Measurements from ENCODE around the gene SSC5D. TPM values are rescaled to one million over a fixed set of nuclear protein-coding genes. Genes with fewer than 3 reads are reported as not detected.

SSC5D gene
- total and polyA plus RNA-seq, 2 experiments from 2014 or later, result 10.0 to 12.6 TPM

DNA sequence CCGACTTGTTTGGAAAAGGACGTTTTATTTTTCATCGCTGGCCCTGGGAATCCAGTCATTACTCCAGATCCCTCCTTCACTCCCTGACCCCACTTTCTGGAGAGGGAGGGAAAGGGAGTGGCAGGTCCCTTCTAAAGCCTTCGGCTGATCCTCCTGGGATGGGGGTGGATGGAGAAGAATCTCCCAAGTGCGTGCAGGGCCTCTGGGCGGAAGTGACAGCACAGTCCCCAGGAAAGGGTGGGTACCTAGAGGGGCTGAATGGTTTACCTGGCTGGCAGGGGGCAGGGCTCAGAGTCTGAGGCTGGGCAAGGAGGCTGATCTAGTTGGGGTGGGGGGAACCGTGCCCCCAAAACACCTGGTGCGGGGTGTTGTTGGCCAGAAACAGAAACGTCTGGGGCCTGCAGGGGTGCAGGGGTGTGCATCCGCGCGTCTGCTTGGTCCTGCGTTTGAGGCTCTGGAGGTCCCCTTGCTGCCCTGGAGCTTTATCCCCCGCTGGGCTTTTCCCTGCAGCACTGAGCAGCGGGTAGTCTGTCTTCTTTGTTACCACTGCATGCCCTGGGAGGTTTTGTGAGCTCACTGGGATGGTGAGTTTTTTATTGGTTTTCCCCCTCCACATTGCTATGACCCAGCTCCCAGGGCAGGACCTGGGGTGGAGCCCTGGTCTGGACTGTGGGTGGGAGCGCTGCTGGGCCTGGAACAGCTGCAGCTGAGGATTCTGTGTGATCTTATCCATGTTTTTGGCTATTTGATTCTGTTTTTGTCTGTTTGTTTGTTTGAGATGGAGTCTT, 14.8 kb upstream of the SSC5D start:
- Histone ChIP-seq H3K4me2 (ENCODE audit: unreplicated experiment) (no peak overlapping the region), H3K9me2 (ENCODE audit: insufficient read depth) (no peaks in the 10 kb centered on the region), H3K27me3 (replicated peaks; ENCODE audit: insufficient read depth) (no peaks in the 10 kb centered on the region), H3K4me3 (no peak overlapping the region), H3K79me2 (ENCODE audit: insufficient read depth) (peaks cover 12% of the 10 kb centered on the region), H3K9ac (no peak overlapping the region), H3K36me3 (ENCODE audit: low read depth) (no peaks in the 10 kb centered on the region), H2AFZ (no peak overlapping the region), H3K27ac (no peak overlapping the region), H3K4me1 (ENCODE audit: insufficient read depth) (peaks cover 13% of the 10 kb centered on the region; the same call in 1 of the 2 replicates), H4K20me1 (ENCODE audit: insufficient read depth) (no peaks in the 10 kb centered on the region), H3K9me3 (ENCODE audit: low read depth) (no peaks in the 10 kb centered on the region), H3F3A (ENCODE audit: insufficient read depth) (no peaks in the 10 kb centered on the region; the same call in 1 of the 2 replicates)
- in situ Hi-C loops (cut with MboI), result no loop called here
- TF ChIP-seq EZH2phosphoT487 (IDR thresholded peaks at IDR 0.05; ENCODE audit: insufficient read depth, low read depth) (no peak), EZH2 (IDR thresholded peaks at IDR 0.05; ENCODE audit: insufficient read depth, poor library complexity, severe bottlenecking) (no peak)
- DNase-seq, result peak; percentile 38
- 60 to 61% methylated on average over 16 of the region's 16 CpGs for WGBS, 2 experiments (ENCODE audit: low coverage in 1 of 2, low lambda C conversion rate in 2 of 2, missing lambda C conversion rate in 2 of 2)

DNA sequence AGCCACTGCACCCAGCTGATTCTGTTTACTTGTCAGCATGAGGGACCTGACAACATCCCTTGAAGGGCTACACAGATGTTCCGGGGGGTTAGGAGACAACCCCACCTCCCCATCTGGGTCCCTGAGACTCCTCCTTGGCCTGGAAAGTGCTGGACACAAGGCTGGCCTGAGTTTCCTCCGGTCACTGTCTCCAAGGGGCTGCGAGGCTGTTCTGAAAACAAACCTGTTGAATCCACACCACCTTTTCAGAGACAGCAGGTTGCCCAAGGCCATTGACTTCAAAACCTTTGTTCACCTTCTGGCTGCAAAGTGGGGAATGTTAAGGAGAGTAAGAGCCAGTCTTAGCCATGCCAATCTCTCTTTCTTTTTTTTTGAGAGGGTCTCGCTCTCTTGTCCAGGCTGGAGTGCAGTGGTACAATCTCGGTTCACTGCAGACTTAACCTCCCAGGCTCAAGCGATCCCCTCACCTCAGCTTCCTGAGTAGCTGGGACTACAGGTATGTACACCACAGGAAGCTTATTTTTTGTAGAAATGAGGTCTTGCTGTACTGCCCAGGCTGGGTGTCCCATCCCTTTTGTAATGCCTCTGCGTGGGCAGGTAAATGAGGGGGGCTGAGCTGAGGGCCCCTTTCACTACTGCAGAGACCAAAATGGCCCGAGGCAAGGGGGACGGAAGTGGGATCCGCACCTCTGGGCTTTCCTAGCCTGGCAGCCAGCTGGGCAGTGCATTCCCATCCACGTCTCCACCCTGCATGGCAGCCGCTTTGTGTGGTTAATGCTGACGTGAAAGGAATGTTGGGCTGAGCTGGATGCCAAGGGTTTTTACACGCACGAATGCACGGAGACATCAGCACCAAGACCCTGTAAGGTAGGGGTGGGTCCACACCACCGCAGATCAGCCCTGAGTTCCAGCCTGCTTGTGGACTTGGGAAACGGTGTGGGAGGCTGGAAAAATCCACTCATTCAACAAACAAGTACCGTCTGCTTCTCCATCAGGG, 13.7 kb upstream of the SSC5D start:
- WGBS, 2 experiments (ENCODE audit: low coverage in 1 of 2, low lambda C conversion rate in 2 of 2, missing lambda C conversion rate in 2 of 2), result 74 to 75% methylated on average over 19 of the region's 19 CpGs
- H3K4me2 ChIP-seq (ENCODE audit: unreplicated experiment), result no peak overlapping the region
- H4K20me1 ChIP-seq (ENCODE audit: insufficient read depth), result no peaks in the 10 kb centered on the region
- H3K79me2 ChIP-seq (ENCODE audit: insufficient read depth), result peaks cover 24% of the 10 kb centered on the region
- TF ChIP-seq EZH2 (IDR thresholded peaks at IDR 0.05; ENCODE audit: insufficient read depth, poor library complexity, severe bottlenecking) (no peak), EZH2phosphoT487 (IDR thresholded peaks at IDR 0.05; ENCODE audit: insufficient read depth, low read depth) (no peak)
- H3K9ac ChIP-seq, result no peak overlapping the region
- peak; percentile 30 for DNase-seq
- no peaks in the 10 kb centered on the region; the same call in 1 of the 2 replicates for H3F3A ChIP-seq (ENCODE audit: insufficient read depth)
- H3K4me3 ChIP-seq, result no peak overlapping the region
- no peaks in the 10 kb centered on the region for H3K36me3 ChIP-seq (ENCODE audit: low read depth)
- H3K27me3 ChIP-seq (replicated peaks; ENCODE audit: insufficient read depth), result no peaks in the 10 kb centered on the region
- H3K9me2 ChIP-seq (ENCODE audit: insufficient read depth), result no peaks in the 10 kb centered on the region
- no peaks in the 10 kb centered on the region for H3K9me3 ChIP-seq (ENCODE audit: low read depth)
- H3K4me1 ChIP-seq (ENCODE audit: insufficient read depth), result peaks cover 13% of the 10 kb centered on the region; the same call in 1 of the 2 replicates
- no peak overlapping the region for H2AFZ ChIP-seq
- 0 out of 2 replicates have a peak overlapping the region, but pooled peaks have one; percentile 6 for H3K27ac ChIP-seq
- in situ Hi-C loops (cut with MboI), result no loop called here

DNA sequence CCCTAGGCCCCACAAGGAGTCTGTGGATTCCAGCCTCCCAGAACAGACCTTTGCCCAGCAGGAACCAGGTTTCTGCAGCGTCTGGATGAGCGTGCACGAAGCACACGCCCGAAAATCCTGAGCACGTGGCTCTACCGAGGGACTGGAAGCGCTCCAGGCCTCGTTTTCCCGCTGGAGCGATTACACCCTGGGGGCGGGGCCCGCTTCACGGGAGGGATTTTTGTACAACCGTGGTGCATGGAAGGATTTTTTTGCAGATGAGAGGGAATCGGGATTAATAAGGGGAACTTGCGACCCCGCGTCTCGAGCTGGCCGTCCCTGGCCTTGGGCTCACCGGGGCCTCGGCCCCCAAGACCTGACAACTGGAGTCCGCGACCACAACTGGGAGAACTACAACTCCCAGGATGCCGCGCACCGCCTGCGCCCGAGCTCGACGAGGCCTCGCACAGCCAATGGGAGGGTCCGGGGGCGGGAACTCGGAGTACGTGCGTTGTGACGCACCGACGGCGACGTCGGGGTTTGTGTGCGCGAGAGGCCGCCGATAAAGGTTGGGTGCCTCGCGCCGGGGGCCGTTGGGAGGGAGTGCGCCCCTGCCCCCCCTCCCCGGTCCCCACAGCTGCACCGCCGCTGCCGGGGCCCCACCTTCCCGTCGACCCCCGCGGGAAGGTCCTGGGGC, 12.0 kb upstream of the SSC5D start, which contains the start of gene ZNF628:
ZNF628 (plus strand) TSS at position 518 of the 676 bp plus-strand sequence. CDS start 3,294 bp downstream, outside the sequence.
- H3K79me2 ChIP-seq (ENCODE audit: insufficient read depth), result peaks cover 27% of the 10 kb centered on the region
- in situ Hi-C loops (cut with MboI), result no loop called here
- no peaks in the 10 kb centered on the region; the same call in 1 of the 2 replicates for H3F3A ChIP-seq (ENCODE audit: insufficient read depth)
- peaks cover 13% of the 10 kb centered on the region; the same call in 1 of the 2 replicates for H3K4me1 ChIP-seq (ENCODE audit: insufficient read depth)
- peak within 1 kb of the TSS; percentile 87 for H3K4me3 ChIP-seq
- peak; percentile 100 for DNase-seq
- TF ChIP-seq EZH2phosphoT487 (IDR thresholded peaks at IDR 0.05; ENCODE audit: insufficient read depth, low read depth) (no peak), EZH2 (IDR thresholded peaks at IDR 0.05; ENCODE audit: insufficient read depth, poor library complexity, severe bottlenecking) (no peak)
- H3K36me3 ChIP-seq (ENCODE audit: low read depth), result no peaks in the 10 kb centered on the region
- H3K27ac ChIP-seq, result peak within 1 kb of the TSS; percentile 55
- WGBS, 2 experiments (ENCODE audit: low coverage in 1 of 2, low lambda C conversion rate in 2 of 2, missing lambda C conversion rate in 2 of 2), result 1 to 5% methylated on average over 41 to 51 of the region's 61 CpGs
- peak within 1 kb of the TSS; percentile 83 for H2AFZ ChIP-seq
- H3K9me2 ChIP-seq (ENCODE audit: insufficient read depth), result no peaks in the 10 kb centered on the region
- no peaks in the 10 kb centered on the region for H3K9me3 ChIP-seq (ENCODE audit: low read depth)
- H4K20me1 ChIP-seq (ENCODE audit: insufficient read depth), result no peaks in the 10 kb centered on the region
- no peaks in the 10 kb centered on the region for H3K27me3 ChIP-seq (replicated peaks; ENCODE audit: insufficient read depth)
- peak within 1 kb of the TSS; percentile 85 for H3K4me2 ChIP-seq (ENCODE audit: unreplicated experiment)
- H3K9ac ChIP-seq, result peak within 1 kb of the TSS; percentile 71

All from GM23248 (cell line).